GM20431 (cell line): ENCODE data around the gene MTARC1.

Source experiments
- in situ Hi-C: fragments of 300-500 bp; cut with MseI, MboI; formaldehyde crosslinking; loops from one replicate; pipeline ENCODE4 v1.15.0; 2020; ENCODE audit warnings: low sequenced_read_pairs; ENCODE audit not compliant: unreplicated experiment

MTARC1 gene

GRCh38 chr1:220825819-220826551 is 39.3 kb downstream of the MTARC1 start:
- in situ Hi-C loops, result no loop called here

- in situ Hi-C loops, result no loop called here
Observed at GRCh38 chr1:220826729-220827128, 40.0 kb downstream of the MTARC1 start.

GRCh38 chr1:220827445-220828178 is 40.9 kb downstream of the MTARC1 start:
- in situ Hi-C loops, result no loop called here

GRCh38 chr1:220828179-220828490 is 41.4 kb downstream of the MTARC1 start:
- in situ Hi-C loops, result no loop called here

GRCh38 chr1:220828950-220829586 is 42.4 kb downstream of the MTARC1 start:
- in situ Hi-C loops, result no loop called here

GRCh38 chr1:220833436-220833835 is 46.7 kb downstream of the MTARC1 start:
- in situ Hi-C loops, result no loop called here

GRCh38 chr1:220834155-220834870 is 47.6 kb downstream of the MTARC1 start:
- in situ Hi-C loops, result no loop called here
